ENCODE data around the gene ASMT.

Gene ASMT

DNA sequence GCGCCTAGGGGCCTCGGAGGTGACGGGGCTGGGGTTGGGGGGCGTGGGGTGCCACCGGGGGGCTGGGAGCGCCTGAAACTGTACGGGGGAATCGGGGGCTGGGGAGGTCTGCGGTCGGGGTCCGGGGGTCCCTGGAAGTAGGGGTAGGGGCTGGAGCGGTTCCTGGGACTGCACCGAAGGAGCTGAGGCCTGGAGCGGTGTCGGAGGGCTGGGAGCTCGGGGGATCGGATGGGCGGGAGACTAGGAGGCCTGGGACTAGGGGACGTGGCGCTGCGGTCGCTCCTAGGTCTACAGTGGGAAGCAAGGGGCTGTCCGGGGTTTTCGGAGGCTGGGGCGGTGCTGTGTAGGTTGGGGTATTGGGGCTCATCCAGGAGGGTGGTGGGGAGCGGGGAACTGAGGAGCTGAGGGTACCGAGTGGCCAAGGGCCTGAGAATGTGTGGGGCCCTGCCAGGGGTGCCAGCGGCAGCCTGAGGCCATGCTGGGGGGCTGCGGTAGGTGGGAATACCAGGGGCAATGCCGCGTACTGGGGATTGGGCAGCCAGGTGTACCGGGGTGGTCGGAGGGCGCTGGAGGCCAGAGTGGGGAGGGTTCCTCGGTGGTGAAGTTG, 22.9 kb upstream of the ASMT start:
- DNase-seq (ENCODE audit: insufficient read length, low spot score) (no peak), FAIRE-seq (no peak)
- TF ChIP-seq POLR2A (IDR thresholded peaks at IDR 0.05; ENCODE audit: low read depth, low read length), result no peak

DNA sequence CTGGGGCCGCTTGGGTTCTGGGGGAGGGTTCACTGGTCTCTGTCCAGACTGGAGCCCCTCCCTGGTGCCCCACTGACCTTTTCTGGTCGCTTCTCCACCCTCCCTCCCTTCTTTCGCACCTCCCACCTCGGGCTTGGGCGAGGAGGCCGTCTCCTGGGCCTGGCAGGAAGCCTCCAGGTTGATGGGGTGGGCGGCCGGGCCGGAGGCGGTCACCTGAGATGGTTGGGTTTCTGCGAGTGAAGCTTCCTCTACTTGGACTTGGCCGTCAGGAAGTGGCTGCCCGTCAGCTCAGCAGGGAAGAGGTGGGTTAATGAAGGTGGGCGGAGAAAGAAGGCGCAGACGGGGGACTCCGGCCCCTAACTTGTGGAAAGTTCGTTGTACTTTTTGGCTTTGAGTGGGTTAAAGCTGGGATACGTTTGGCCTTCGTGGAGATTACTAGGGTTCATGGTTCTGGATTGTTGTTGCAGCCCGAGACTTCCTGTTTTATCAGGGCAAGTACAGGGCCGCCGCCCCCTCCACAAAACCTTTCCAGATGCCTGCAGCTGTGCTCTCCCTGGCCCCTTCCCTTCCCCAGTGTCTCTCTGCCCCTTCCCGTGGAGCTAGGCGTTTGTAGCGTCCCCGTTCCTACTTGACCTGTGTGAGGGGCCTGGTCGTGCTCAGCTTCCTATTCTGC, 22.3 kb upstream of the ASMT start:
- DNase-seq (ENCODE audit: insufficient read length, low spot score), result no peak
- no peak for FAIRE-seq
- no peak for TF ChIP-seq POLR2A (IDR thresholded peaks at IDR 0.05; ENCODE audit: low read depth, low read length)

DNA sequence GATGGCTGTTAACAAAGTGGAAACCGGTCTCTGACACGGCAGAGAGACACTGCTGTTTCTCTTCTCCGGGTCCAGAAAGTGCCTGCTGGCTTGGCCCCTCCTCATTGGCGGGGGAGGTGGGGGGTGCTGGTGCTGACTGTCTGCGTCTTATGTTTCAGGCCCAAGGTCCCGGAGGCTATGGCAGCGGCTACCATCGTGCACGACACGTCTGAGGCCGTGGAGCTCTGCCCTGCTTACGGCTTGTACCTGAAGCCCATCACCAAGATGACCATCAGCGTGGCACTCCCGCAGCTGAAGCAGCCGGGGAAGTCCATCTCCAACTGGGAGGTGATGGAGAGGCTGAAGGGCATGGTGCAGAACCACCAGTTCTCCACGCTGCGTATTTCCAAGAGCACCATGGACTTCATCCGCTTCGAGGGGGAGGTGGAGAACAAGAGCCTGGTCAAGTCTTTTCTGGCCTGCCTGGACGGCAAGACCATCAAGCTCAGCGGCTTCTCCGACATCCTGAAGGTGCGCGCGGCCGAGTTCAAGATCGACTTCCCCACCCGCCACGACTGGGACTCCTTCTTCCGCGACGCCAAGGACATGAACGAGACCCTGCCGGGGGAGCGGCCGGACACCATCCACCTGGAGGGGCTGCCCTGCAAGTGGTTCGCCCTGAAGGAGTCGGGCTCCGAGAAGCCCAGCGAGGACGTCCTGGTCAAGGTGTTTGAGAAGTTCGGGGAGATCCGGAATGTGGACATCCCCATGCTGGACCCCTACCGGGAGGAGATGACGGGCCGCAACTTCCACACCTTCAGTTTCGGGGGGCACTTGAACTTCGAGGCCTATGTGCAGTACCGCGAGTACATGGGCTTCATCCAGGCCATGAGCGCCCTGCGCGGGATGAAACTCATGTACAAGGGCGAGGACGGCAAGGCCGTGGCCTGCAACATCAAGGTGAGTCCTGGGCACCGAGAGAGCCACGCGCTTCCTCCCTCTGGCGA, 21.3 kb upstream of the ASMT start:
- DNase-seq (ENCODE audit: insufficient read length, low spot score) (no peak), FAIRE-seq (no peak)
- TF ChIP-seq POLR2A (IDR thresholded peaks at IDR 0.05; ENCODE audit: low read depth, low read length), result no peak

DNA sequence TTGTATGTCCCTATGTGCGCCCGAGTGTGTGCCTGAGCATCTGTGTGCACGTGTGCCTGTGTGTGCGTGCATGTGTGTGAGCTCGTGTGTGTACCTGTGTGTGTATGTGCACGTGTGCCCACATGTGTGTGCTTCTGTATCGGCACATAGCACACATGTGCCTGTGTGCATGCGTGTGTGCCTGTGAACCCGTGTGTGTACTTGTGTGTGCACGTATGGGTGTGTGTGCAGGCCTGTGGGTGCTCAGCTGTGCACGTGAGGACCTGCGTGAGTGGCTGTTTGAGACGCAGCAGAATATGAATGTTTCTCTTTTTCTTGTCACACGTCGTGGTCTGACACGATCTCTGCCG, 19.2 kb upstream of the ASMT start:
- no peak for TF ChIP-seq POLR2A (IDR thresholded peaks at IDR 0.05; ENCODE audit: low read depth, low read length)
- FAIRE-seq (no peak), DNase-seq (ENCODE audit: insufficient read length, low spot score) (no peak)

DNA sequence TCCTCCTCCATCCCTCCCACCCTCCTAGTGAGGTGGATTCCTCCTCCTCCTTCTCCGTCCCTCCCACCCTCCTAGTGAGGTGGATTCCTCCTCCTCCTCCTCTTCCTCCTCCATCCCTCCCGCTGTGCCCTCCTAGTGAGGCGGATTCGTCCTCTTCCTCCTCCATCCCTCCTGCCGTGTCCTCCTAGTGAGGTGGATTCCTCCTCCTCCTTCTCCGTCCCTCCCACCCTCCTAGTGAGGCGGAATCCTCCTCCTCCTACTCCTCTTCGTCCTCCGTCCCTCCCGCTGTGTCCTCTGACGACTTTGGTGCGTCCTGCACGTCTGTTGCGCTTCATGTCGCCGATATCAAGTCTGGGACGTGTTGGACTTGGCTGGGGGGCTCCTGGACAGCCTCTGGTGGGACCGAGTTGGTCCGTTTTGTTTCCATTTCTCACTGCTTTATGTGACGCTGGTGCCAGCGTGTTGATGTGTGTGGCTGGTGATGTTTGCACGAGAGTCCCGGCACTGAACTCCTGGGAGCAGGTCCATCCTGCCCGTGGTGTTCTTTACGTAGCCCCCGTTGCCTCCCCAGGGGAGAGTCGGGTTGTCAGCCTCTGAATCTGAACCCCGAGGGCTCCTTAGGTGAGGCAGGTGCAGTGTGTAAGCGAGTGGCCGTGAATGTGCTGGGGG, 18.0 kb upstream of the ASMT start:
- DNase-seq (ENCODE audit: insufficient read length, low spot score) (no peak), FAIRE-seq (no peak)
- TF ChIP-seq POLR2A (IDR thresholded peaks at IDR 0.05; ENCODE audit: low read depth, low read length), result no peak

DNA sequence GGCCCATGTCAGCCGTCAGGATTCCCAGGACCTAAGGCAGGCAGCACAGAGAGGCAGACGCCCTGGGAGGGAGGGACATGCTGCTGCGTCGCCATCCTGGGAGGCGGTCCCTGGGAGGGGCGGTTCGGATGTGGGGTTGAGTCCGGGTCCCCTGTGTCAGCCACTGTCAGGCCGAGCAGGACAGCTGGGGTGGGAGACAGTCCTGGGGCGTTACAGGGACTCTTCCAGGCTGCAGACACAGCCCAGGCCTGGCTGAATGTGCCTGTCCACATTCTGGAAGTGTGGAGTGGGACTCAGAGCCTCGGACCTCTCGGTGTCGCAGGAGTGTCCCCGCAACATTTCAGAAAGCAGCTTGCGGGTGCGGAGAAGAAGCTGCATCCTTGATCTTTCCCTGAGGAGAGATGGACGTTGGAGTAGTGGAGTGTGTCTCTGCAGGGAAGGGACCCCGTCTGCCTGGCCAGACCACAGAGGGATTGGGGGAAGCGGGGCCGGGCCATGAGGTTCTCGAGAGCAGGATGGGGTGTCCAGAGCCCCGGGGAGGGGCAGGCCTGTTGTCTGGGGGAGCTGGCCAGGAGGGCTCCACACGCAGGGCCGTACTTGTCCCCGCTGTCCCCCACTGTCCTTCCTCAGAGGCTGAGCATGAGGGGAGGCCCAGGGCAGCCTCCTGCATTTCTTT, 17.4 kb upstream of the ASMT start:
- FAIRE-seq (no peak), DNase-seq (ENCODE audit: insufficient read length, low spot score) (no peak)
- no peak for TF ChIP-seq POLR2A (IDR thresholded peaks at IDR 0.05; ENCODE audit: low read depth, low read length)

DNA sequence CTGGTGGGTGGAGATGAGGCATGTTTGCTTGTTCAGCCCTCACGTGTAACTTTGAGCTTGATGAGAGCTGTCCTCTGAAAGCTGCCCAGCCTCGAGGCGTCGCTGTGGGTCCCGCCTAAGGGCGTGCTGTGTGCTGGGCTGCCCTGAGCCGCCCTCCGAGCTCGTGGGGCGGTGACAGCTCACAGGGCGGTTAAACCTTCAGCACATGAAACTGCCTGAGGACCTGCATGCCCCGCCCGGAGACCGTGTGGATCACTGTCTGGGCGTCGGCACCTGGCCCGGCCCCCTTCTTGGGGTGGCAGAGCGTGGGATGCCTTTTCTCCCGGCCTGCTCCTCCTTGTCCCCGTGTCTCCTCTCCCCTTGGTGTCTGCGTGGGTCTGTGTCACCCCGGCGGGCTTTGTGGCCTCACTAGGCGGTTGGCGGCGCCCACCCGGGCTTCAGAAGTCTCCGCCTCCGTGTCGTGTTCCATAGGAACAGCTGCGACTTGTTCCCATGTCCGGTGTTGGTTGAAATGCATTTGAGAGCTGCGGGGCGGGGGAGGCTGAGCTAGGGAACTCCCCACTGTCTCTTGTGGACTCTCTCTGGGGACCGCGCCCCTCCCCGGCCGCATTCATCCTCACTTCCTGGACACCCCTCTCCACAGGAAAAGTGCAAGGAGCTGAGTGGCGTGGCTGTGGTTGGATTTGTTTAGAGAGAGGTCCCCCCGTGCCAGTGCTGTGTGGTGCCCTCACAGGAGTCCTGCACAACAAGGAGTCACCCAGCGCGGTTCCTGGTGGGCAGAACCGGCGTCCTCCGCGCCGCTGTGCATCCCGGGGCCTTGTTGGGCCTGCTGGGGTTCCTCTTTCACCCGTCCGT, 16.6 kb upstream of the ASMT start:
- DNase-seq (ENCODE audit: insufficient read length, low spot score) (no peak), FAIRE-seq (no peak)
- TF ChIP-seq POLR2A (IDR thresholded peaks at IDR 0.05; ENCODE audit: low read depth, low read length), result no peak

DNA sequence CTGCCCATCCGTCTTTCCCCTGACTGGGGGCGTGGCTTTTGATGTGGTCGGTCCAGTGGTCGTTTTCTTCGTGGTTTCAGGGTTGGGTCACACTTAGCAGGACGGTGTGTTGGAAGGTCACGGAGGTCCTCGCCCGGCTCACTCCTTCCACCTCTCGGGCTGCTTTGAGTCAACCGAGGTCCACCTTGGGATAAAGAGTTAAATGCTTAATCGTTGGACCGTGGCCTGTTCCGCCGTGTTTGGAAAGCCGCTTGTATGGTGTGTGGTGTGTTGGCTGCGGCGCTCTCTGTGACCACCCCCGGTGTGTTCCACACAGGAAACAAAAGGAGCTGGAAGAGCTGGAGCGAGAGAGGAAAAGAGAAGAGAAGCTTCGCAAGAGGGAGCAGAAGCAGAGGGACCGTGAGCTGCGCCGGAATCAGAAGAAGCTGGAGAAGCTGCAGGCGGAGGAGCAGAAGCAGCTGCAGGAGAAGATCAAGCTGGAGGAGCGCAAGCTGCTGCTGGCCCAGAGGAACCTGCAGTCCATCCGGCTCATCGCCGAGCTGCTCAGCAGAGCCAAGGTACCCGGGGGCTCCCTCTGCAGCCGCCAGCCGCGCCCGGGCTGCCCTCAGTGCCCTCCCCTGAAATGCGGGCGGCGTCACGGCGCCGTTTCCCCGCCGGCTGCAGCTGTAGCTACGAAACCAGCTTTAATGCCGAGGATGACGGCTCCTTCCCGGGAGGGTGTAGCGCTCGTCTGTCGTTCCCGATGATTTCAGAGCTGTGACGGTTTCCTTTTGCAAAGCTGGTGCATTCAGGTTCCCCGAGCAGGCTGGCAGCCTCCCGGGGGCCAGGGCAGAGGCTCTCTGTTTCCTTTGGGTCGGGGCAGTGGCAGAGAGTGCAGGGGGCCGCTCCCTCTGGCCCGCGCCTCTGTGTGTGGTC, 15.7 kb upstream of the ASMT start:
- DNase-seq (ENCODE audit: insufficient read length, low spot score) (no peak), FAIRE-seq (no peak)
- TF ChIP-seq POLR2A (IDR thresholded peaks at IDR 0.05; ENCODE audit: low read depth, low read length), result no peak

DNA sequence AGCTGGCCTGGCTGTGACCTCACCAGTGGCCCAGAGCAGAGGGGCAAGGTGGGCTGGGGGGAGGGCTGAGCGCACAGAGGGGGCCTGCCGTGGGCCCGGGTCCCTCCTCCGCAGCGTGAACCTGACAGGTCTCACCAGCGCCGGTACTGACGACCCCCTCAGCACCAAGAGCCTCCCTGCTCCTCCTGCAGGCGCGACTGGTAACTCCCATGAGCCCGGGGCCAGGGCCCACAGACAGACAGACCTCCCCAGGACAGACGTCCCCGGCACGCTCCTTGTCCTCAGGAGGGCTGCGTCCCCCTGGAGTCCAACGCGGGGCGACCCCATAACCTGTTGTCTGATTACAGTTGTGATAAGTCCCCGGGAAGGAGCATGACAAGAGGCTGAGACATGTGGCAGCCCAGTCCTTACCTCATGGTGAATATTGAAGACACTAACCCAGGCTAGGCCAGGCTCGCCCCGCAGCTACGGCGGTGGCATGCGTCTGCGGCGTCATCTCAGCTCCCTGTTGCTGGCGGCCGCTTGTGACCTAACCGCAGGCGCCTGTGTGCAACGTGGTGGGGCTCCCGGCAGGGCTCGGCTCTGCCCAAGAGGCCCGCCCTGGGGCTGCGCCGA, 15.0 kb upstream of the ASMT start:
- DNase-seq (ENCODE audit: insufficient read length, low spot score), result no peak
- no peak for FAIRE-seq
- no peak for TF ChIP-seq POLR2A (IDR thresholded peaks at IDR 0.05; ENCODE audit: low read depth, low read length)

DNA sequence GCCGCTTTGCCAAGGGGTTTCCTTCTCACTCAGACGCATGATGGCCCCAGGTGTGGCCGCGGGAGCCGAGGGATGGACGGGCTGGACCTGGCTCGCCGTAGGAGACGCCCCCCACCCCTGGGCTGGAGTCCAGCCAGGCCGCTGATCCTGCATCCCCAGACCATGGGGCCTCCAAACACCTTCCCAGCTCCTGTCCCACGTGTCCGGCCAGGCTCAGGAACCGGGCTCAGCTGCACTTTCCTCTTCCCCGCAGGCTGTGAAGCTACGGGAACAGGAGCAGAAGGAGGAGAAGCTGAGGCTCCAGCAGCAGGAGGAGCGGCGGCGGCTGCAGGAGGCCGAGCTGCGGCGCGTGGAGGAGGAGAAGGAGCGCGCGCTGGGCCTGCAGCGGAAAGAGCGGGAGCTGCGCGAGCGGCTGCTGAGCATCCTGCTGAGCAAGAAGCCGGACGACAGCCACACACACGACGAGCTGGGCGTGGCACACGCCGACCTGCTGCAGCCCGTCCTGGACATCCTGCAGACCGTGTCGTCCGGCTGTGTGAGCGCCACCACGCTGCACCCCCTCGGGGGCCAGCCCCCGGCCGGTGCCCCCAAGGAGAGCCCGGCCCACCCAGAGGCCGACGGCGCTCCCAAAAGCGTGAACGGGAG, 14.3 kb upstream of the ASMT start:
- TF ChIP-seq POLR2A (IDR thresholded peaks at IDR 0.05; ENCODE audit: low read depth, low read length), result no peak
- DNase-seq (ENCODE audit: insufficient read length, low spot score), result no peak
- FAIRE-seq, result no peak

Measured in H54 (cell line).